Heart right ventricle (tissue), 16 donors: ENCODE results near the gene TMEM266. TPM values are rescaled to one million over a fixed set of nuclear protein-coding genes. Genes with fewer than 3 reads are reported as not detected.

ENCODE experiments used
- ATAC-seq, 8 donors: fragments of 200-7000 bp; cut with Tn5 transposase; one replicate each; pipeline ENCODE4 v1.9.1; 2020; ENCODE audit warnings: mild to moderate bottlenecking in 8 of 8, moderate library complexity in 8 of 8, moderate number of reproducible peaks in 1 of 8
- DNase-seq, 2 donors: peaks; one replicate each; pipeline ENCODE4 v3.0.0-alpha.2; 2020
- H3K27ac ChIP-seq, 10 donors: fragments of 200-600 bp; sonication (generic) in 2 of 10; one replicate each; pipeline versions ENCODE4 v1.5.0 to v1.8.0; 2020 to 2022; ENCODE audit warnings: mild to moderate bottlenecking in 3 of 10
- H3K27me3 ChIP-seq, 7 donors: fragments of 200-600 bp; one replicate each; pipeline ENCODE4 v1.8.0; 2021 to 2022; ENCODE audit warnings: mild to moderate bottlenecking in 2 of 7
- H3K36me3 ChIP-seq, 9 donors: fragments of 200-600 bp; sonication (generic) in 1 of 9; one replicate each; pipeline versions ENCODE4 v1.5.0 to v1.8.0; 2020 to 2022; ENCODE audit warnings: mild to moderate bottlenecking in 2 of 9
- H3K4me1 ChIP-seq, 9 donors: fragments of 200-600 bp; sonication (generic) in 1 of 9; one replicate each; pipeline versions ENCODE4 v1.5.0 to v1.8.0; 2020 to 2022; ENCODE audit warnings: mild to moderate bottlenecking in 4 of 9
- H3K4me3 ChIP-seq, 10 donors: fragments of 200-600 bp; sonication (generic) in 2 of 10; one replicate each; pipeline versions ENCODE4 v1.5.0 to v1.8.0; 2020 to 2022; ENCODE audit warnings: mild to moderate bottlenecking in 7 of 10, moderate library complexity in 2 of 10
- H3K9me3 ChIP-seq, 11 donors: fragments of 200-600 bp in 10 of 11; sonication (generic) in 2 of 11; one replicate each; pipeline versions ENCODE4 v1.5.0 to v1.8.0; 2013 to 2022; ENCODE audit warnings: mild to moderate bottlenecking in 2 of 11, control low read depth in 1 of 11, moderate library complexity in 1 of 11
- WGBS, 2 donors: extraction: QIAGEN DNeasy Blood & Tissue Kit; methylation state at CpG; one replicate each; pipeline ENCODE4 v1.1.7; 2013; ENCODE audit warnings: inconsistent platforms in 1 of 2; 5-methylcytosine and 5-hydroxymethylcytosine counted together
- intact Hi-C, 10 donors: fragments of 100-400 bp; cut with DNase I; formaldehyde crosslinking; loops; one replicate each; pipeline versions ENCODE4 v1.11.1 to v1.14.2; 2022
- polyA plus RNA-seq, 2 donors: library from polyadenylated mRNA; stranded (reverse); fragments of 200-250 nt; gene quantifications; one replicate each; pipeline ENCODE4 v1.2.3, GENCODE V29; 2013
- total RNA-seq, 10 donors: library from RNA; stranded (reverse); fragmentation: NEBNext Ultra II Directional in 3 of 10; extraction: Animal tissue kit (Norgen Biotek cat#: 25700) in 3 of 10; gene quantifications; one replicate each; pipeline versions ENCODE4 v1.2.1 to v1.2.4, GENCODE V29; 2021 to 2023
- TF ChIP-seq, protein P1 (sequence below), 9 donors: fragments of 200-600 bp; sonication (generic) in 2 of 9; IDR thresholded peaks; one replicate each; pipeline versions ENCODE4 v1.5.0 to v1.8.0; 2021 to 2022; ENCODE audit warnings: antibody characterized with exemption in 9 of 9, mild to moderate bottlenecking in 5 of 9, moderate library complexity in 1 of 9
- donor health status: Arrhythmogenic right ventricular cardiomyopathy.
- donor health status: ischemic (EF 13 %, LVEDD 7.1; RV severe dilation, severe dysfunction).
- donor health status: healthy with polysubstance abuse.
- donor health status: DM: no; HTN: yes; CAD: no.
- donor health status: DM: no; HTN: no; CAD: no.
- donor health status: ischemic (EF 25% LVEDD 6.9; RV normal size, moderate dysfunction).
- donor health status: ischemic (EF 25% LVEDD 5.7; RV mildly dilated, moderate dysfunction).
- donor health status: healthy.
- donor health status: DM: yes; HTN: yes; CAD: no.
- donor health status: Ischemic cardiomyopathy.
- donor health status: ischemic (EF 35%, LVEDD 5.7; RV mildly dilated, moderate dysfunction).
- donor health status: nonischemic (EF 11% LVEDD 7.7; RV severe dilation, severe dysfunction).
- donor health status: DM: yes; HTN: yes; CAD: no.
- donor health status: PGD.
- donor health status: ischemic (EF 29% LVEDD 5.4; RV normal size, mild dysfunction).
- donor health status: nonischemic (EF 23%, LVEDD 6.1; RV moderate dilation, normal function).

The TMEM266 gene
- total and polyA plus RNA-seq, 12 donors = 0.01 to 0.30 (median 0.15) TPM; not detected in 3

DNA sequence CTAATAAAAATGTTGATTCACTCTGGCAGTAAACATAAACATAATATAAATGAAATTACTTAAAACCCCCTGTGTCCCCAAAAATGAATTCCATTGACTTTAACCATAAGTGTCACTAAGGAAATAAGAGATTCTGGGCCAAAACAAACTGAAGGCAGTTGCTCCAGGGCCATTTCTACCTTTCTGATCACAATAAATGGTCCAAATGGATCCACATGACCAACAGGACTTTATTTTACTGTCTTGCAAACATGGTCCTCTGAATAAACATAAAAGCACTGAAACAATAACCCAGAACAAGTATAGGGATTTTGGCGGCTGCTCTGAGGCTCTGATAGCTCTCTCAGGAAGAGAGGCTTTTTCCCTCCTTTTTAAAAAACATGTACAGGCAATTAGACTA is 174.1 kb downstream of the TMEM266 start:
- Histone ChIP-seq H3K27ac (no peak overlapping the region), H3K9me3 (no peaks in the 10 kb centered on the region), H3K4me3 (no peak overlapping the region), H3K4me1 (peaks cover 0 to 9% (median 0%) of the 10 kb centered on the region in 9 donors), H3K27me3 (no peaks in the 10 kb centered on the region), H3K36me3 (peaks cover 0 to 23% (median 5%) of the 10 kb centered on the region in 9 donors)
- intact Hi-C loops = loop anchor here in 6 of 10 donors (2.0 to 10.0 kb wide), 3 partner anchors 97 to 631 kb away; partner anchors contain the start of gene ISL2 (in 2 of the 6)
- ATAC-seq = no peak
- WGBS, 2 donors = 95 to 100% methylated on average over 1 of the region's 1 CpG
- TF ChIP-seq, protein P1, sequence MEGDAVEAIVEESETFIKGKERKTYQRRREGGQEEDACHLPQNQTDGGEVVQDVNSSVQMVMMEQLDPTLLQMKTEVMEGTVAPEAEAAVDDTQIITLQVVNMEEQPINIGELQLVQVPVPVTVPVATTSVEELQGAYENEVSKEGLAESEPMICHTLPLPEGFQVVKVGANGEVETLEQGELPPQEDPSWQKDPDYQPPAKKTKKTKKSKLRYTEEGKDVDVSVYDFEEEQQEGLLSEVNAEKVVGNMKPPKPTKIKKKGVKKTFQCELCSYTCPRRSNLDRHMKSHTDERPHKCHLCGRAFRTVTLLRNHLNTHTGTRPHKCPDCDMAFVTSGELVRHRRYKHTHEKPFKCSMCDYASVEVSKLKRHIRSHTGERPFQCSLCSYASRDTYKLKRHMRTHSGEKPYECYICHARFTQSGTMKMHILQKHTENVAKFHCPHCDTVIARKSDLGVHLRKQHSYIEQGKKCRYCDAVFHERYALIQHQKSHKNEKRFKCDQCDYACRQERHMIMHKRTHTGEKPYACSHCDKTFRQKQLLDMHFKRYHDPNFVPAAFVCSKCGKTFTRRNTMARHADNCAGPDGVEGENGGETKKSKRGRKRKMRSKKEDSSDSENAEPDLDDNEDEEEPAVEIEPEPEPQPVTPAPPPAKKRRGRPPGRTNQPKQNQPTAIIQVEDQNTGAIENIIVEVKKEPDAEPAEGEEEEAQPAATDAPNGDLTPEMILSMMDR (IDR thresholded peaks at IDR 0.05) = no peak
- no peak for DNase-seq

DNA sequence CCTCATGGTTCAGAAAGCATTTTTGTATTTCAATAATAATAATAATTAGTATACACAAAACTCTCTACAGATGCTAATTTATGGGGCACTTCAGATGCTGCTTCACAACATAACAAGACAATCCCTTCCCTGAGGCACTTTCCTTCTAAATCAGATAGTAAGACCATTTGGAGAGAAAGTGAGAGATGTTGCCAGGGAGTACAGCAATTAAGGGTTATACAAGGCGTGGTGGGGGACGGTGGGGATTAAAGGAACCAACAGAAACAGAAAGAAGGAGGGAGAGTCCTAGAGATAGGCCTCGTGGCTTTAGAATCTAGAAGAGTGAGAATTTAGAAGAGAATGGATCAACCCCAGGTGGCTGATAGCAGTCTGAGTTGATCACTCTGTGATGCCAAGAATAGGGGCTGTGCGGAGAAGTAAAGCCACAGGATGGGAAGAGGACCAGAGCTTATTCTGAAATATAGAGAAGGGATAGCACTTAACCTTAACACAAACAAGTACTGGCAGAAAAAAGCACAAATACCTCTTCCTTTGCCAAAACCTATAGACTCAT is 174.6 kb downstream of the TMEM266 start:
- H3K4me3 ChIP-seq = no peak overlapping the region
- ATAC-seq = no peak
- no peaks in the 10 kb centered on the region for H3K9me3 ChIP-seq
- TF ChIP-seq, protein P1 (IDR thresholded peaks at IDR 0.05) = no peak
- H3K36me3 ChIP-seq = peaks cover 0 to 20% (median 5%) of the 10 kb centered on the region in 9 donors
- intact Hi-C loops = loop anchor here in 6 of 10 donors (2.0 to 10.0 kb wide), 3 partner anchors 96 to 630 kb away; partner anchors contain the start of gene ISL2 (in 2 of the 6)
- no peak for DNase-seq
- peaks cover 0 to 7% (median 0%) of the 10 kb centered on the region in 9 donors for H3K4me1 ChIP-seq
- H3K27me3 ChIP-seq = no peaks in the 10 kb centered on the region
- no peak overlapping the region for H3K27ac ChIP-seq
- WGBS, 2 donors = 82% methylated on average over 4 of the region's 4 CpGs

DNA sequence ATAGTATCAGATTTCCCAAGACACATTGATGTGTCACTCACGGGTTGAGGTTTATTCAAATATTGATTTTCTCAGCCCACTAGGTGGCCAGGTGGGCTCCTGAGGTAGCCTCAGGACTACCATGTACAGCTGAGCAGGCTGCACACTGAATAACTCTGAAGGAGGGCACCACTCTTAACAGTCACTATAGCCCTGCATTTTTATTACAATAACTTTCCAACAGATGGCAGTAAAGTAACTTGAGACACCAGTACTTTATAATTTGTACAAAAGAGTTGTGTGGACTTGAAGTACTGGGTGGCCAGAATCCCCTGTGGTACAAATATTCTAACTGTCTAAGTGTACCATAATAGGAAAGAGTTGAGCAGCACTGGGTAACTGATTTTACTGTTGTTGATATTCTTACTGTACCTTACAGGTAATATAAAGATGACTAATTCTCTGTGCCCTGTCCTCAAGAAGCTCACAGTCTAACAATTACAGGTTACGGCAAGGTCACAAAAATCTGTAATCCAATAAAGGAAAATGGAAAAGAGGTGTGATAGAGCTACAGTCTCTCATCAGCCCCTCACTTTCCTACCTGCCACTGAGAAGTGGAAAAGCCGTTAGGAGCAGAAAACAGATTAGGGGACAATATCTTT is 175.5 kb downstream of the TMEM266 start:
- Histone ChIP-seq H3K36me3 (peaks cover 0 to 17% (median 5%) of the 10 kb centered on the region in 9 donors), H3K4me3 (no peak overlapping the region), H3K9me3 (no peaks in the 10 kb centered on the region), H3K27me3 (no peaks in the 10 kb centered on the region), H3K4me1 (peaks cover 0 to 7% (median 0%) of the 10 kb centered on the region in 9 donors), H3K27ac (no peak overlapping the region)
- ATAC-seq (peak; percentile 51 to 76 (median 63)), DNase-seq (no peak)
- TF ChIP-seq, protein P1 (IDR thresholded peaks at IDR 0.05) = peak; percentile 12 to 67 (median 57)
- intact Hi-C loops = loop anchor here in 9 of 10 donors (2.0 to 10.0 kb wide), 6 partner anchors 43 to 629 kb away; partner anchors contain the start of gene ISL2 (in 2 of the 9)
- WGBS, 2 donors = 83% methylated on average over 3 of the region's 3 CpGs

DNA sequence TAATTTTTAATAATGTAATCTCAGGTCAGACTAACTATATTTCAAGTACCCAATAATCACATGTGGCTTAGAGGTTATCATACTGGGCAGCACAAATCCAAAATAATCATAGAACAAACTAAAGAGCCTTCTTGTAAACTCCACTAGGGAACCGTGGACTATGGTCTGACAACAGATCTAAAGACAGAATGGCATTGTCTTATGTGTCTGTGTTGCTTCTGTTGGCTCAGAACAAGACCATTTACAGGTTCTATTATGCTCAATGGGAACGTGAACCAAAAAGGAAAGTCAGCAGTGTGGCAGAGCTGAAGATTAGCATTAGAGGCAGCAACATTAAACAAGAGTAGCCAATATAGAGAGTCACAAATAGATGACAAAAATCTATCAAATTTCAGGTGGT is 176.6 kb downstream of the TMEM266 start:
- TF ChIP-seq, protein P1 (IDR thresholded peaks at IDR 0.05) = no peak
- H3K9me3 ChIP-seq = no peaks in the 10 kb centered on the region
- H3K36me3 ChIP-seq = peaks cover 0 to 18% (median 0%) of the 10 kb centered on the region in 9 donors
- H3K4me3 ChIP-seq = no peak overlapping the region
- no peak for DNase-seq
- intact Hi-C loops = loop anchor here in 6 of 10 donors (5.0 to 10.0 kb wide), 5 partner anchors 44 to 628 kb away; partner anchors contain the start of gene ISL2 (in 2 of the 6)
- 42 to 55% methylated on average over 2 of the region's 2 CpGs for WGBS, 2 donors
- H3K27me3 ChIP-seq = no peaks in the 10 kb centered on the region
- H3K4me1 ChIP-seq = peaks cover 0 to 7% (median 0%) of the 10 kb centered on the region in 9 donors
- H3K27ac ChIP-seq = no peak overlapping the region
- no peak for ATAC-seq
